Fibroblast of upper back skin (primary cell): Measurements from ENCODE around the gene GPATCH2L.

Experiments
- DNase-seq: peaks from one replicate; pipeline ENCODE4 v3.0.0-alpha.2; 2013

Gene GPATCH2L

DNA sequence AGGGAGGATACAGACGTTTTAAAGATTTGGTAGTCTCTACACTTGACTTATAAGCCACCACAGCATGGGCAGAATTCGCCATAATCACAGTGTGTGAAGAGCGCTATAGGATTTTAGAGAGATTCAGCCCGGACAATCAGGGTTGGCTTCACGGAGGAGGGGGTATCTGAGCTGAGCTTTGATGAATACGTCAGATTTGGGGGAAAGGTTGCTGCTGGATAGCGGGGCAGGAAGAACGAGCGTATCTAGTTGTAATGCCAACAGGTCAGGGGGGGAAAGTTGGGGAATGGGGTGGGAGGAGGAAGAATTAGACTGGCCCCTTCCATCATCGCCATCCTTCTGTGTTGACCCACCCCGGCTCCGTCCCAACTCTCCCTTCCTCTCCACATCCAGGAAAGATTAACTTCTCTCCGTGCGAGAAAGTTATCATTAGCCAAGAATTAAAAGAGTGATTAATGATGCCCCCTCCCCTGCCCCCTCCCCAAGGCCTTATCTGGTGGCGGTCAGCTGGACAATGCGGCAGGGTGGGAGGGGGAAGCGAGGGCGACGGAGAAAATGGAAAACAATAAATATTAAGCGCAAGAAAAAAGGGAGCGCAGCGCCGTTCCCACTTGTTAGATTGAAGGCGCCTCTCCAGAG, 13.5 kb upstream of the GPATCH2L start:
- no peak for DNase-seq

- DNase-seq = no peak
Observed at GRCh38 chr14:76138758-76139723, 12.7 kb upstream of the GPATCH2L start.

DNA sequence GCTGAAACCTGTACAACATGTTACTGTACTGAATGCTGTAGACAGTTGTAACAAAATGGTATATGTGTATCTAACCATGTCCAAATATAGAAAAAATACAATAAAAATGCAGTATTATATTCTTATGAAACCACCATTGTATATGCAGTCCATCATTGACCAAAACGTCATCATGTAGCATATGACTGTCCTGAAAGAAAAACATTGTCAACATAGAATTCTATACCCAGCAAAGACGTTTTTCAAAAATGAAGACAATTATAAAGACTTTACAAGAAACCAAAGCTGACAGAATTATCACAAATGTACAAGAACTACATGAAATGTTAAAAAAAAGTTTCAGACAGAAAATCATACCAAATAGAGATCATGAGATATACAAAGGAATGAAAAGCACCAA, 8.1 kb upstream of the GPATCH2L start:
- DNase-seq = no peak

GRCh38 chr14:76146976-76147375, 4.7 kb upstream of the GPATCH2L start:
- no peak for DNase-seq

GRCh38 chr14:76149196-76149595, 2.5 kb upstream of the GPATCH2L start:
- DNase-seq = no peak

- DNase-seq = peak; percentile 78
Observed at GRCh38 chr14:76152333-76152681, 585 bp downstream of the GPATCH2L start.

DNA sequence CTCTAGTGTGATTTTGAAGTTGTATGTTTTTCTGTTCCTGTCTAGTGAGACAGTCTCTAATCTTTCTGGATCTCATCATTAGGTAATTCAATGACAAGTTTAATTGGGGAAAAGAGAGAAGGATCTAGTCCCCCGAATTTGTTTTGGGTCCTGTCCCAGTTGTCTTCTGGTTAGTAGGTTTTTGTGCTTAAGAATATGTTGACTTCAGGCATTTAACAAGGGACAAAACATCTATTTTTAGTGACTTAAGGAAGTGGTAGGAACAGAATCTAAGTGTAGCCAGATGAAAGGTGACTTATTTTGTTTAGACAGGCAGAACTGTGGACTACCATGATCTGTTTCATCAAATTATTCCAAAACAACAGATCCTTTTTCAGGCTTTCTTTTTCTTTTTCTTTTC, 2.2 kb downstream of the GPATCH2L start:
- DNase-seq = no peak

GRCh38 chr14:76154539-76155126, 2.9 kb downstream of the GPATCH2L start:
- DNase-seq = no peak

DNA sequence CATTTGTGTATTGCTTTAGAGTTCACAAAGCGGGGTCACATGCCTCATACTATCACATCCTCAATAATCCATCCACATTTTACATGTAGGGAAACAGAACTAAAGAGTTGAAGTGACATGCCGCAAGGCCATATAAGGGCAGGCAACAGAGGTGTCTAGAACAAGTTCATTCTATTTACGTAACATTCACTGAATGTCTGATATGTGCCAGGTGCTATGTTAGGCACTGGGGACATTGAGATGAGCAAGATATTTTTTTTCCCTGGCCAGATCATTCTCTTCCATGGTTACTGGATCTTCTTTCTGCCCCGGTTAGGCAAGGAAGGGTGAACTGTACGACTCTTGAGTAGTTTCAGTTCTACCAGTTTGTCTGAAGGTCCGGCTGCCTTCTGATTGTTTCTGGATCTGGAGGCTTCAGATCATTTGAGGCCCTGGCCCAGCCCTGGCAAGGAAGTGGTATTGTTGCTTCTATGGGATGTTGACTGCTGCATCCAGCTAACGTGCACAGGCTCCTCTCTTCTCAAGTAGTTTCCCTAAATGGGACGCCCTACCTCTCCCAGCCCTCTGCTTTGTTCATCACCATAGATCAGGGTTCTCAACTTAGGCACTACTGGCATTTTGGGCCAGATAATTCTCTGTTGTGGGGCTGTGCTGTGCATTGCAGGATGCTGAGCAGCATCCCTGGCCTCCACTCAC, 12.1 kb downstream of the GPATCH2L start:
- DNase-seq = no peak

DNA sequence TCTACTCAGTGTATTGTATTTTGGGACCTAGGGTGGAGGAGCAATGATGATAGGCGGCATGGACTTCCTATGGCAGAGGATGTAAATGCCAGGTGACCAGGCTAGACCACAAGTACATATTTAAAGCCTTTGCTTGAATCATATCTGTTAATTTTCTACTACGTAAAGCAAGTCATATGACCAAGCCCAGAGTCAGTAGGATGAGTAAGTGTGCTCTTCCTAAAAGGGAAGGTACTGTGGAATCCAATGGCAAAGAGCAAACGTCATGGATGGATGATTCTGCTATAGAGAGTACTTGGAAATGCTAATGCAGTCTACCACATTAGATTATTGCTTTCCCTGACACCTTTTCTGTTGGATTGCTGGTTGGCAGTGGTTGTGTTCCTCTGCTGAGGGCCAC, 16.8 kb downstream of the GPATCH2L start:
- DNase-seq = no peak

GRCh38 chr14:76169776-76170175, 18.1 kb downstream of the GPATCH2L start:
- DNase-seq = no peak

GRCh38 chr14:76174982-76175381, 23.3 kb downstream of the GPATCH2L start:
- DNase-seq = no peak

GRCh38 chr14:76175942-76176341, 24.2 kb downstream of the GPATCH2L start:
- no peak for DNase-seq

DNA sequence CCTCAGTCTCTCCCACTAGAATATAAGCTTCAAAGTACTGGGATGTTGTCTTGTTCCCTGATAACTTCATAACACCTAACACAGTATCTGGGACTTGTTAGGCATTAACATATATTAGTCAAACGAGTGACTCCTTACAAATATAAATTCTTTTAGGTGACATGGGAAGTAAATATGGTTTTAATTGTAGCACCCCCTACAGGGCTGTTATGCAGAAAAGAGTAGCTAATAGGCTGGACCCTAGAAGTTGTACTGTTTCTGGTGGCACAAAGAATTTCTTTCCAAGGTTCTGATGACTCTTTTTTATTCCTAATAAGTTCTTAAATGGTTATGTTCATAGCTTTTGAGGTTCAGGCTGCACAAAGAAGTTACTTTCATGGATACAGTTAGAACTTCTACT, 29.8 kb downstream of the GPATCH2L start:
- DNase-seq = no peak

DNA sequence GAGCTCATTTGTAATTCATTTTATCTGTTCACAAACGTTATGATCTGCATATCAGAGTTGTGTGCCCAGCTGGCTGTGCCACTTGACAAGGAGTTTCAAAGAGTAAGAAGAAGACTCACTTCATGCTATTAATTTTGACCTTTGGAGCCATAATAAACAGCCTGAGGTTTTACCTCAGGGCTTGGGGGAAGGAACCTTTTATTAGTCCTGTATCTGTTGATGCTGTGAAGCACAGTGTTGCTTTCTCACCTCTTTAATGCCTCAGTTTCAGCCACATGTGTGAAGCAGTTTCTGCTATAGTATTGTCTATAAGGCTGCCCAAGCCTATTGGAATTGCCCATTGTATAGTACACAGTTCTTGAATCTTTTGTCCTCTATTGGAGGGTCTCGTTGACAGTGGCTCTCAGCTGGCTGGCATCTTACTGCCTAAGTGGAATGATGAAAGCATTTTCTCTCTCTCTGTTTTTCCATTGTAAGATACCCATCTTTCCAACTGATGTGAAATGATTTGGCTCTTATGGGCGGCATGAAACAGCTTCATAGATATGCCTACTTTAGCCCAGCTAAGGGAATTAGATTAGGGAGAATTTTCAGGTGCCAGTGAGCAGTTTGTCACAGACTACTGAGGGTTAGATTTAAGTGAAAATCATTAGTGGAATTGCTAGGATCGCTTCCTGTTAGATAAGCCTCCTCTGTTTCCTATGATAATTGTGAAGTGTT, 34.7 kb downstream of the GPATCH2L start:
- no peak for DNase-seq

GRCh38 chr14:76191297-76191696, 39.6 kb downstream of the GPATCH2L start:
- no peak for DNase-seq

DNA sequence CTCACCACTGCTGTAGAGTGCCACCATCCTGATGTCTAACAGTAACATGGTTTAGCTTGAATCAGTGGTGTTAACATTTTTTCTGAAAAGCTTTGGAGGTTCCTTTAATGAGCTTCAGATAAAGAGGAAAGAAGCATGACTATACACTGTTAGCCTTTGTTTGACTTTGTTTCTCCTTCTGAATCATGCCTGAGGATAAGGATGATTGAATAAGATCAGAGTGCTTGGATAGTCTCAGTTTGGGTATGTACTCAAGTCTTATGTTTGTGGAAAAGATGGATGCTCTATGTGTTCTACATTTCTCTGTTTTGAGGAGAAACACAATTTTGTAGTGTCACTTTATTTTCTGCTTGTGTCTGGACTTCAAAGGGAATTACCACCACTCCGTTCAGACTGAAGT, 42.0 kb downstream of the GPATCH2L start:
- DNase-seq = no peak

DNA sequence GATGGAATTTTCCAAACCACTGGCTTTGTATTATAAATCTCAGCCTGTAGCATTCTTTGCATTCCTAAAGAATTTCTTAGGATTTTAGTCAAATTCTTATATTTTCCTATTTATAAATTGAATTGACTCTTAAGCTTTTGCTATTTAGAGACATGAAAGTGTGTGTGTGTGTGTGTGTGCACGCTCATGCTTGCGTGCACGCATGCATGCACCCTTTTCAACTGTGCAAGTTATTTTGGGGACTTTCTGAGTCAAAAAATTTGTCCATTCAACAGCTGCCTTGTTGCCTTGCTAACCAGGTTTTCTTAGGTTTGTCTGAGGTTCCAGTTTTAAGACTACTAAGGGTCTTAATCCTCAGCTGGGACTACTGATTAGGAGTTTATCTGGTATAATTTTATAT, 42.6 kb downstream of the GPATCH2L start:
- no peak for DNase-seq

DNA sequence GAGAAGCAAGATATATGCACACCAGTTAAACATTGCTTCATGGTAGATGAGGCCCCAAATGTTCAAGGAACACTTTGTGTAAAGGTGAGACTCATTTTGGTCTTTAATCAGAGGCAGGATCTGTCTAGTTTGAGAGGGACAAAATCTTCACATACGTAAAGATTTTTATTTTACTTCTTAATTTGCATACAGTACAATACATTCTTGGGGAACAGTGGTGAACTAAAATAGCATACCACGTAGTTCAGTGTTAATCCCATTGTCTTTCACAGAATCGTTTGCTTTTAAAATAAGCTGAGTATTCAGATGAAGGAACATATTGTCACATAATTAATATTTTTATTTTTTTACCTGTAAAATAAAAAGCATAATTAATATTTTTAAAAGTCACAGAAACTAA, 43.3 kb downstream of the GPATCH2L start:
- DNase-seq = no peak

DNA sequence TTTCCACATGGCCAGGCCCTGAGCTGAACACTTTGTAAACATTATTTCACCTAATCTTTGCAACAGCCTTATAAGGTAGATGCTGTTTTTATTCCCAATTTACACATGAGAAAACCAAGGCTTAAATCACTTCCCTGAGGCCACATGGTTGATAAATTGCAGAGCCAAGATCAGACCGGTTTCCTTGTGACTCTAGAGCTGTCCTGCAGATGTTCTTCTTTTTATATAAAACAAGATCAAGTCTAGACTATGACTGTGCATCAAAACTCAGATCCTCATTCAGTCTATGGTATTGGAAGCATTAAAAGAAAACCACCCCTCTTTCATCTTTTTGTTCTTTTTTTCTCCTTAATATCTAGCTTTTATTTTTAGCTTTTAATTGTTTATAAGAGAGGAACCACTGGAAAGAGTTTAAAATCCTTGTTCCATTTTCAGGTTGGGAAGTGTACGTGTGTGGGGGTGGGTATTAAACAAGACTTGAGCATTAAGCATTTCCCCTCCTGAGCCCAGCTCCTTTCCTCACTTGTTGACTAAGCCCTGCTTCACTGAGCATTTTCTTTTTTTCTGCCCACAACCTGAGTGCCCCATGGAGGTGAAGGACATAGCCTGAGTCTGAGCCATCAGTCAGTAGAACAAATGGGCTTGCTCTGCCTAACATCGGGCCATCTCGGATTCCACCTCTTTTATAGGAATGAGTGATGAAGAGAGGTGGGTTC, 45.4 kb downstream of the GPATCH2L start:
- DNase-seq = no peak

GRCh38 chr14:76201162-76201561, 49.4 kb downstream of the GPATCH2L start:
- DNase-seq = peak; percentile 64
